ENCODE measurements around the gene SLC25A40. TPM values are rescaled to one million over a fixed set of nuclear protein-coding genes. Genes with fewer than 3 reads are reported as not detected.
"Not testable (repeated sequence)": the region's sequence is repeated elsewhere in the genome, so short reads cannot be mapped to it uniquely, and the experiment has no call there.

Gene SLC25A40
- total RNA-seq, 1 experiment from 2014 or later: 32.4 TPM

DNA sequence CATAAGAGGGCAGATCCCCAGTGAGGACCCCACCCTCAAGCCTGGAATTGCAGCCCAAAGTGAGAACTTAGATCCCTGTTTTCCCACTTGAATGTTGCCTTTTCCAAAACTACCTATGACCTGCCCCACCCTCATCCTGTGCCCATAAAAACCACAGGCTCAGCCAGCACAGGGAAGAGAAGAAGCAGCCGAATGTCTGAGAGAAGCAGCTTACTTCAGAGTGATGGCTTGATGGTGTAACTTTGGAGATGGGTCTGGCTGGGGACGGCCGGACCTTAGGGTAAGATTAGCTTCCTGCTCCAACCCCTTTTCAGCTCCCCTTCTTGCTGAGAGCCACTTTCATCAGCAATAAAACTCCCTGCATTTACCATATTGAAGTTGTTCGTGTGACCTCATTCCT lies 5.7 kb downstream of the SLC25A40 start:
- ChIA-PET POLR2A (no interaction called here), CTCF (no interaction called here), RAD21 (ENCODE audit: low non-redundant PET in 1 of 2, low total read pairs in 2 of 2, uncharacterized antibody in 2 of 2, unreplicated experiment in 2 of 2) (no interaction called here)
- no peak overlapping the region for H3K27ac ChIP-seq (ENCODE audit: low read depth, low read length)
- H3K4me3 ChIP-seq (replicated peaks in 1 of 2; ENCODE audit: low read depth in 1 of 2, low read length in 2 of 2): no peak overlapping the region
- BruUV-seq (replicated peaks): no TSS peak
- intact Hi-C loops (cut with micrococcal nuclease): no loop called here
- H3K4me1 ChIP-seq (ENCODE audit: control insufficient read depth in 1 of 2, insufficient read depth in 2 of 2, low read length in 2 of 2): peaks cover 3 to 6% of the 10 kb centered on the region in 2 experiments; a peak in 3 of 4 replicates
- H2AFZ ChIP-seq (ENCODE audit: low read depth, low read length, poor library complexity, severe bottlenecking): no peak overlapping the region
- TF ChIP-seq ZFX (IDR thresholded peaks at IDR 0.05) (no peak), POLR2A (IDR thresholded peaks at IDR 0.05; ENCODE audit: borderline replicate concordance, extremely low read depth, insufficient read depth, insufficient read length) (no peak), TCF7L2 (IDR thresholded peaks at IDR 0.05; ENCODE audit: borderline replicate concordance, extremely low read depth, insufficient read depth, insufficient read length) (no peak), EGR1 (IDR thresholded peaks at IDR 0.05; ENCODE audit: low read depth) (no peak), RAD21 (IDR thresholded peaks at IDR 0.05; ENCODE audit: low read depth) (no peak)
- TF ChIP-seq, protein P1, sequence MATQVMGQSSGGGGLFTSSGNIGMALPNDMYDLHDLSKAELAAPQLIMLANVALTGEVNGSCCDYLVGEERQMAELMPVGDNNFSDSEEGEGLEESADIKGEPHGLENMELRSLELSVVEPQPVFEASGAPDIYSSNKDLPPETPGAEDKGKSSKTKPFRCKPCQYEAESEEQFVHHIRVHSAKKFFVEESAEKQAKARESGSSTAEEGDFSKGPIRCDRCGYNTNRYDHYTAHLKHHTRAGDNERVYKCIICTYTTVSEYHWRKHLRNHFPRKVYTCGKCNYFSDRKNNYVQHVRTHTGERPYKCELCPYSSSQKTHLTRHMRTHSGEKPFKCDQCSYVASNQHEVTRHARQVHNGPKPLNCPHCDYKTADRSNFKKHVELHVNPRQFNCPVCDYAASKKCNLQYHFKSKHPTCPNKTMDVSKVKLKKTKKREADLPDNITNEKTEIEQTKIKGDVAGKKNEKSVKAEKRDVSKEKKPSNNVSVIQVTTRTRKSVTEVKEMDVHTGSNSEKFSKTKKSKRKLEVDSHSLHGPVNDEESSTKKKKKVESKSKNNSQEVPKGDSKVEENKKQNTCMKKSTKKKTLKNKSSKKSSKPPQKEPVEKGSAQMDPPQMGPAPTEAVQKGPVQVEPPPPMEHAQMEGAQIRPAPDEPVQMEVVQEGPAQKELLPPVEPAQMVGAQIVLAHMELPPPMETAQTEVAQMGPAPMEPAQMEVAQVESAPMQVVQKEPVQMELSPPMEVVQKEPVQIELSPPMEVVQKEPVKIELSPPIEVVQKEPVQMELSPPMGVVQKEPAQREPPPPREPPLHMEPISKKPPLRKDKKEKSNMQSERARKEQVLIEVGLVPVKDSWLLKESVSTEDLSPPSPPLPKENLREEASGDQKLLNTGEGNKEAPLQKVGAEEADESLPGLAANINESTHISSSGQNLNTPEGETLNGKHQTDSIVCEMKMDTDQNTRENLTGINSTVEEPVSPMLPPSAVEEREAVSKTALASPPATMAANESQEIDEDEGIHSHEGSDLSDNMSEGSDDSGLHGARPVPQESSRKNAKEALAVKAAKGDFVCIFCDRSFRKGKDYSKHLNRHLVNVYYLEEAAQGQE (IDR thresholded peaks at IDR 0.05; ENCODE audit: low read depth): no peak
- TF ChIP-seq, protein P2, sequence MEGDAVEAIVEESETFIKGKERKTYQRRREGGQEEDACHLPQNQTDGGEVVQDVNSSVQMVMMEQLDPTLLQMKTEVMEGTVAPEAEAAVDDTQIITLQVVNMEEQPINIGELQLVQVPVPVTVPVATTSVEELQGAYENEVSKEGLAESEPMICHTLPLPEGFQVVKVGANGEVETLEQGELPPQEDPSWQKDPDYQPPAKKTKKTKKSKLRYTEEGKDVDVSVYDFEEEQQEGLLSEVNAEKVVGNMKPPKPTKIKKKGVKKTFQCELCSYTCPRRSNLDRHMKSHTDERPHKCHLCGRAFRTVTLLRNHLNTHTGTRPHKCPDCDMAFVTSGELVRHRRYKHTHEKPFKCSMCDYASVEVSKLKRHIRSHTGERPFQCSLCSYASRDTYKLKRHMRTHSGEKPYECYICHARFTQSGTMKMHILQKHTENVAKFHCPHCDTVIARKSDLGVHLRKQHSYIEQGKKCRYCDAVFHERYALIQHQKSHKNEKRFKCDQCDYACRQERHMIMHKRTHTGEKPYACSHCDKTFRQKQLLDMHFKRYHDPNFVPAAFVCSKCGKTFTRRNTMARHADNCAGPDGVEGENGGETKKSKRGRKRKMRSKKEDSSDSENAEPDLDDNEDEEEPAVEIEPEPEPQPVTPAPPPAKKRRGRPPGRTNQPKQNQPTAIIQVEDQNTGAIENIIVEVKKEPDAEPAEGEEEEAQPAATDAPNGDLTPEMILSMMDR (IDR thresholded peaks at IDR 0.05 in 2 of 3, conservative IDR thresholded peaks at IDR 0.05 in 1 of 3; ENCODE audit: borderline replicate concordance in 1 of 3, insufficient read depth in 1 of 3, low read depth in 2 of 3, low read length in 2 of 3): no peak
- TF ChIP-seq, protein P3, sequence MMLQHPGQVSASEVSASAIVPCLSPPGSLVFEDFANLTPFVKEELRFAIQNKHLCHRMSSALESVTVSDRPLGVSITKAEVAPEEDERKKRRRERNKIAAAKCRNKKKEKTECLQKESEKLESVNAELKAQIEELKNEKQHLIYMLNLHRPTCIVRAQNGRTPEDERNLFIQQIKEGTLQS (IDR thresholded peaks at IDR 0.05): no peak
- no peaks in the 10 kb centered on the region for H3K9me2 ChIP-seq (ENCODE audit: insufficient read depth)
- no peak for ATAC-seq
- no peak for DNase-seq (ENCODE audit: low read depth, low spot score)
- H3K4me2 ChIP-seq (ENCODE audit: low read length): no peak overlapping the region
- no peak overlapping the region for H3K9ac ChIP-seq (ENCODE audit: low read length)
- H3K36me3 ChIP-seq (ENCODE audit: control insufficient read depth in 1 of 2, insufficient read depth in 2 of 2, low read length in 2 of 2): no peaks in the 10 kb centered on the region
- no peaks in the 10 kb centered on the region for H3K9me3 ChIP-seq (ENCODE audit: control insufficient read depth in 1 of 2, insufficient read depth in 1 of 2, low read depth in 1 of 2, low read length in 2 of 2)
- no peaks in the 10 kb centered on the region for H3K27me3 ChIP-seq (ENCODE audit: insufficient read depth, low read length)
- H4K20me1 ChIP-seq (ENCODE audit: insufficient read depth): no peaks in the 10 kb centered on the region
- H3K79me2 ChIP-seq (ENCODE audit: insufficient read depth, low read length): peaks cover 72% of the 10 kb centered on the region

DNA sequence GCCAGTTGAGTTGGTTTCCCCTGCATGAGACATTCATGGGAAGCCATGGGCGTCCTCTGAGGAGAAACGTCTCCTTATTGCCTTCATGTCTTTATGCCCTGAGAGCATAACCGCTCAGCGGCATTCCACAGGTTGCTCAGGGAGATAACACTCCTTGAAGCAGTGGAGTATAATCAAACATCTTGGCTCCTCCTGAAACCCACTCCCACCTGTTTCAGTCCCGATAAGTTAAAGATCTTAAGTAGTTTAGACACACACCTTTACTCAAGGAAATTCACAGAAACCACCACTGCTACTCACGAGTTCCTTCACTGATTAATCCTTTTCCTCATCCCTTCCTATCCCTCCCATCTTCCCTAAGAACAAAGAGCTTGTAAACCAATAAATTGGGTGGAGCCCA lies 9.6 kb downstream of the SLC25A40 start:
- H3K9me3 ChIP-seq (ENCODE audit: control insufficient read depth in 1 of 2, insufficient read depth in 1 of 2, low read depth in 1 of 2, low read length in 2 of 2); ATAC-seq; BruUV-seq (replicated peaks); H3K9ac ChIP-seq (ENCODE audit: low read length); H3K4me1 ChIP-seq (ENCODE audit: control insufficient read depth in 1 of 2, insufficient read depth in 2 of 2, low read length in 2 of 2); H3K4me3 ChIP-seq (replicated peaks in 1 of 2; ENCODE audit: low read depth in 1 of 2, low read length in 2 of 2); RAD21 ChIA-PET (ENCODE audit: low non-redundant PET in 1 of 2, low total read pairs in 2 of 2, uncharacterized antibody in 2 of 2, unreplicated experiment in 2 of 2); H3K4me2 ChIP-seq (ENCODE audit: low read length); H3K9me2 ChIP-seq (ENCODE audit: insufficient read depth); H4K20me1 ChIP-seq (ENCODE audit: insufficient read depth); H3K27me3 ChIP-seq (ENCODE audit: insufficient read depth, low read length); H3K36me3 ChIP-seq (ENCODE audit: control insufficient read depth in 1 of 2, insufficient read depth in 2 of 2, low read length in 2 of 2); H3K27ac ChIP-seq (ENCODE audit: low read depth, low read length); intact Hi-C loops (cut with micrococcal nuclease); DNase-seq (ENCODE audit: low read depth, low spot score); CTCF ChIA-PET; POLR2A ChIA-PET; H2AFZ ChIP-seq (ENCODE audit: low read depth, low read length, poor library complexity, severe bottlenecking): not testable (repeated sequence)
- peaks cover 42% of the 10 kb centered on the region for H3K79me2 ChIP-seq (ENCODE audit: insufficient read depth, low read length)
